PFSK-1 (cell line): Measurements from ENCODE around the gene SLMAP.

Experiments
- FOXP2 ChIP-seq: optimal IDR thresholded peaks from 2 replicates; pipeline ENCODE3; 2011; ENCODE audit warnings: borderline replicate concordance, control low read depth, inconsistent platforms; ENCODE audit not compliant: insufficient read depth; ENCODE audit errors: extremely low read length, extremely low read depth
- POLR2AphosphoS5 ChIP-seq: IDR thresholded peaks from 2 replicates; pipeline ENCODE4 v1.6.1; 2012; ENCODE audit warnings: low read depth, mild to moderate bottlenecking, control low read depth, low read length, moderate library complexity
- REST ChIP-seq, 2 experiments: IDR thresholded peaks; 2 replicates each; pipeline versions ENCODE4 v1.6.1 to v1.8.0; 2011 to 2012; ENCODE audit warnings: low read depth in 2 of 2, low read length in 2 of 2, control low read depth in 1 of 2, inconsistent platforms in 1 of 2, mild to moderate bottlenecking in 1 of 2, moderate library complexity in 1 of 2; ENCODE audit not compliant: insufficient read depth in 1 of 2
- SIN3A ChIP-seq: IDR thresholded peaks from 2 replicates; pipeline ENCODE4 v1.6.1; 2012; ENCODE audit warnings: mild to moderate bottlenecking, low read length, moderate library complexity, borderline replicate concordance; ENCODE audit not compliant: insufficient read depth
- TAF1 ChIP-seq: IDR thresholded peaks from 2 replicates; pipeline ENCODE4 v1.6.1; 2012; ENCODE audit warnings: low read length, control low read depth, borderline replicate concordance; ENCODE audit not compliant: insufficient read depth

SLMAP gene

GRCh38 chr3:57889807-57890206 is 133.7 kb downstream of the SLMAP start:
- TF ChIP-seq FOXP2 = no peak
- TF ChIP-seq SIN3A = no peak

- TF ChIP-seq POLR2AphosphoS5 = no peak
- no peak for TF ChIP-seq TAF1
- no peak for TF ChIP-seq FOXP2
- no peak for TF ChIP-seq SIN3A
- no peak for TF ChIP-seq REST (IDR thresholded peaks at IDR 0.05; ENCODE audit: insufficient read depth in 1 of 2, low read depth in 2 of 2, low read length in 2 of 2)
These were observed 134.8 kb downstream of the SLMAP start for GRCh38 chr3:57890874-57891273.

- no peak for TF ChIP-seq SIN3A
- no peak for TF ChIP-seq REST (IDR thresholded peaks at IDR 0.05; ENCODE audit: insufficient read depth in 1 of 2, low read depth in 2 of 2, low read length in 2 of 2)
- TF ChIP-seq TAF1 = no peak
- TF ChIP-seq FOXP2 = no peak
- no peak for TF ChIP-seq POLR2AphosphoS5
These were observed 136.3 kb downstream of the SLMAP start for GRCh38 chr3:57892423-57892822.

- no peak for TF ChIP-seq REST (IDR thresholded peaks at IDR 0.05; ENCODE audit: insufficient read depth in 1 of 2, low read depth in 2 of 2, low read length in 2 of 2)
- no peak for TF ChIP-seq FOXP2
- TF ChIP-seq SIN3A = no peak
- TF ChIP-seq POLR2AphosphoS5 = no peak
- no peak for TF ChIP-seq TAF1
These were observed 137.0 kb downstream of the SLMAP start for GRCh38 chr3:57893156-57893555.

- TF ChIP-seq POLR2AphosphoS5 = no peak
- TF ChIP-seq FOXP2 = no peak
- TF ChIP-seq REST (IDR thresholded peaks at IDR 0.05; ENCODE audit: insufficient read depth in 1 of 2, low read depth in 2 of 2, low read length in 2 of 2) = no peak
- no peak for TF ChIP-seq TAF1
- no peak for TF ChIP-seq SIN3A
These were observed 137.6 kb downstream of the SLMAP start for GRCh38 chr3:57893668-57894067.

GRCh38 chr3:57896031-57896430 is 139.9 kb downstream of the SLMAP start:
- no peak for TF ChIP-seq TAF1
- TF ChIP-seq POLR2AphosphoS5 = no peak
- TF ChIP-seq FOXP2 = no peak
- no peak for TF ChIP-seq REST (IDR thresholded peaks at IDR 0.05; ENCODE audit: insufficient read depth in 1 of 2, low read depth in 2 of 2, low read length in 2 of 2)
- TF ChIP-seq SIN3A = no peak
